COR-L47 (cell line): Measurements from ENCODE around the gene STH.
"Not testable (repeated sequence)": the region's sequence is repeated elsewhere in the genome, so short reads cannot be mapped to it uniquely, and the experiment has no call there.

ENCODE experiments used
- DNase-seq: peaks from one replicate; lab custom pipeline; 2025; lab: John Stamatoyannopoulos, UW

Gene STH

DNA sequence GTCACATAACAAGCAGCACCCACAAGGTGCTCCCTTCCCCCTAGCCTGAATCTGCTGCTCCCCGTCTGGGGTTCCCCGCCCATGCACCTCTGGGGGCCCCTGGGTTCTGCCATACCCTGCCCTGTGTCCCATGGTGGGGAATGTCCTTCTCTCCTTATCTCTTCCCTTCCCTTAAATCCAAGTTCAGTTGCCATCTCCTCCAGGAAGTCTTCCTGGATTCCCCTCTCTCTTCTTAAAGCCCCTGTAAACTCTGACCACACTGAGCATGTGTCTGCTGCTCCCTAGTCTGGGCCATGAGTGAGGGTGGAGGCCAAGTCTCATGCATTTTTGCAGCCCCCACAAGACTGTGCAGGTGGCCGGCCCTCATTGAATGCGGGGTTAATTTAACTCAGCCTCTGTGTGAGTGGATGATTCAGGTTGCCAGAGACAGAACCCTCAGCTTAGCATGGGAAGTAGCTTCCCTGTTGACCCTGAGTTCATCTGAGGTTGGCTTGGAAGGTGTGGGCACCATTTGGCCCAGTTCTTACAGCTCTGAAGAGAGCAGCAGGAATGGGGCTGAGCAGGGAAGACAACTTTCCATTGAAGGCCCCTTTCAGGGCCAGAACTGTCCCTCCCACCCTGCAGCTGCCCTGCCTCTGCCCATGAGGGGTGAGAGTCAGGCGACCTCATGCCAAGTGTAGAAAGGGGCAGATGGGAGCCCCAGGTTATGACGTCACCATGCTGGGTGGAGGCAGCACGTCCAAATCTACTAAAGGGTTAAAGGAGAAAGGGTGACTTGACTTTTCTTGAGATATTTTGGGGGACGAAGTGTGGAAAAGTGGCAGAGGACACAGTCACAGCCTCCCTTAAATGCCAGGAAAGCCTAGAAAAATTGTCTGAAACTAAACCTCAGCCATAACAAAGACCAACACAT is at the start of gene STH:
TSS of gene STH (plus strand) at position 264 of the 913 bp plus-strand sequence. CDS start at position 294, 30 bp downstream.
- no peak for DNase-seq

- DNase-seq, result no peak
Measured at GRCh38 chr17:45949755-45950320, 49.2 kb upstream of the STH start.

GRCh38 chr17:45950888-45951287 is 48.2 kb upstream of the STH start:
- DNase-seq, result no peak

GRCh38 chr17:45951403-45951802 is 47.6 kb upstream of the STH start:
- DNase-seq, result no peak

DNA sequence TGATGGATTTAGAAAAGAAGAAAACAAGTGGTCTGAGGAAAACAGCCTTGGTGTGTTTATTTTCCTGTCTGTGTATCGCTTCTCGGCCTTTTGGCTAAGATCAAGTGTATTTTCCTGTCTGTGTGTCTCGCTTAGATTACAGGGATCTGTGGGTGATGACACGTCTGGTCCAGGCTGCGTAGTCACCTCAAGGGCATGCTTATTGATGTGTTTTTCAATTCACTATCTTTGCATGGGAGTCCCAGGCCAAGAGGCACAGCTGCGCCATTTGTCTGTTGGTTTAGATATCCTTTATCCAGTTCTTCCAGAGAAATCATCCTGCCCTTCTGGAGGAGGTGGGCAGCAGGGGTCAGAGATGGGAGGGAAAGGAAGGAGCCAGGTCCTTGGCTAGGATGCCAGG is 47.1 kb upstream of the STH start:
- DNase-seq, result no peak

GRCh38 chr17:45952814-45953320 is 46.2 kb upstream of the STH start:
- no peak for DNase-seq

DNA sequence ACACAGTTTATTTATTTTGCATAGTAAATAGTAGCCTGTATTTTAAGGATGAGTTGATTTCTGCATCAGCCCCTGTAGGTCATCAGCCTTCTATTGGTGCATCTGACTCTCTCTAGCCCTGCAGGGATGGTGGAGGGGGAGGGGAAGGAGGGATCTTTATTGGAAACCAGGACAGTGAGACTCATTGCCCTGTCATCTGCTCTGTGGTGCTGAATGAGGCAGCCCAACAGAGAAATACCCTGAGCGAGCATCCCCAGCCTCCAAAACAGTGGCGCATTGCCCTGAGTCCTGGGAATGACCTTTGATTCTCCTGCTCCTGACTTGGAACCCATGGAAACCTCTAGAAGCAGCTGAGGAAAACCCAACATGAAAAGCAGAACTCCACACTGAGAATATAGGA is 45.5 kb upstream of the STH start:
- no peak for DNase-seq

- no peak for DNase-seq
Measured at GRCh38 chr17:45954914-45955313, 44.1 kb upstream of the STH start.

- DNase-seq, result no peak
Measured at GRCh38 chr17:45955326-45955725, 43.7 kb upstream of the STH start.

DNA sequence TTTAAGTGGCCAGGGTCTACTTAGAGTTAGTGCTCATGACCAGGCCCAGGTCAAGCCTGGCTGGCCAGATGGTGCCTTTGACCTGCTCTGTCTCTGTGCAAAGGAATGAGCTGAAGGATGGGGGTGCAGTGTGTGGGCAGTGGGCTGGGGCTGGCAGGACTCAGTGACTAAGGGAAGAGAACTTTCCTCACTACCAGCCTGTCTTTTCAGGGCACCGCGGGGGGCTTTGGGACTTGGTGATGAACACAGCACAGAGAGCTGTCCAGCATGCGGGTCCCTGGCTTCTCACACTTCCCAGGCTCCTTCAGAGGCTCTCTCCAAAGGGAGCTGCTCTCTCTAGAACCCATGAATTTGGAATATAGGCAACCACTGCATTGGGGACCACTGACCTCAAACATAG is 43.0 kb upstream of the STH start:
- DNase-seq, result no peak

- not testable (repeated sequence) for DNase-seq
Measured at GRCh38 chr17:45956746-45957145, 42.3 kb upstream of the STH start.

GRCh38 chr17:45958307-45958706 is 40.7 kb upstream of the STH start:
- no peak for DNase-seq

DNA sequence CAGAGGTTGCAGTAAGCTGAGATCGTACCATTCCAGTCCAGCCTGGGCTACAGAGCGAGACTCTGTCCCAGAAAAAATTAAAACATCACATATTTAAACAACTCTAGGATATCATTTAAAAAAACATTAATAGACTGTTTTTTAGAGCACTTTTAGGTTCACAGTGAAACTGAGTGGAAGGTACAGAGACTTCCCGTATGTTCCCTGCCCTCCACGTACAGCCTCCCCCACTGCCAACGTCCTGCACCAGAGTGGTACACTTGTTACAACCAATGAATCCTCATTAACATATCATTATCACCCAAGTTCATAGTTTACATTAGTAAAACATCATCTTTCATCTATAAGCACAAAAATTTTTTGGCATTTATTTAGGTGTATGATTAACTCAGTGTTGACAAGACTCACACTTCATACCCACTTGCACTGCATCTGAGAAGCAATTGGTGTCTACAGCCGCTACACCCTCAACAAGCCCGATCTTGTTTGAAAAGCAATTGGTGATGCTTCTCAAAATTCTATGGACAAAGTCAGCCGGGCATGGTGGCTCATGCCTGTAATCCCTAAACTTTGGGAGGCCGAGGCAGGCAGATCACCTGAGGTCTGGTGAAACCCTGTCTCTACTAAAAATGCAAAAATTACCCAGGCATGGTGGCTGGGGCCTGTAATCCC is 39.9 kb upstream of the STH start:
- DNase-seq, result no peak

DNA sequence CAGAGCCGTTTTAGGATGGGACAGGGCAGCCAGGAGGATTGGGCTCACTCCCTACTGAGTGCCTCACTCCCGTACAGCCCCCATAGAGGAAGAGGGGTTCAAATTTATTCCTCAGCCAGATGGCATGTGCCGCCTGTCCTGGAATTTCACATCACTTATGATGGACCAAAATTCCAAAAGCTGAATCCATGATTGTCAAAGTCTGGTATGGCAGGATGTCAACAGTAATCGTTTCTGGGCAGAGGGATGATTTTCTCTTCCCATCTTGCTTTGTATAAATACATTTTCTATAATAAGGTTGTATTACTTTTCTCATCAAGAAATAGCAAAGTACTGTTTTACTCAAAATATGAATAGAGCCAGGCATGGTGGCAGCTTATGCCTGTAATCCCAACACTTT is 38.7 kb upstream of the STH start:
- no peak for DNase-seq

- no peak for DNase-seq
Measured at GRCh38 chr17:45961206-45961605, 37.8 kb upstream of the STH start.

GRCh38 chr17:45962221-45962972 is 36.7 kb upstream of the STH start:
- no peak for DNase-seq

DNA sequence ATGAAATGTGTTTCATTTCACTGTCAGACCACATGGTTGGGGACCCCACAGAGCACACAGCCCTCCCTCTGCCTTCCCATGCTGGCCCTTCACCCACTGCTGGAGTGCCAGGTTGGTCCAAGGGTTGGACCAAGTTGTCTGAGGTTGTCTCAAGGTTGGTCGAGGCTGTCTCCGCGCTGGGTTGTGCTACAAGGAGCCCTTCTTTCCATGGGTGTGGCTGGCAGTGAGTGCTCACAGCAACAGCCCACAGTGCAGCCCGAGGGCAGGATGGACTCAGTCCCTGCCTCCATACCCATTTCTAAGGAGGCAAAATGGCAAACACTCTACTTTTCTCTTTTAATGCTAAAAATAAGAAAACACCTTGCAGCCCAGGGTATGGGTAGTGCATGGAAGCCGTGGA is 35.8 kb upstream of the STH start:
- no peak for DNase-seq

DNA sequence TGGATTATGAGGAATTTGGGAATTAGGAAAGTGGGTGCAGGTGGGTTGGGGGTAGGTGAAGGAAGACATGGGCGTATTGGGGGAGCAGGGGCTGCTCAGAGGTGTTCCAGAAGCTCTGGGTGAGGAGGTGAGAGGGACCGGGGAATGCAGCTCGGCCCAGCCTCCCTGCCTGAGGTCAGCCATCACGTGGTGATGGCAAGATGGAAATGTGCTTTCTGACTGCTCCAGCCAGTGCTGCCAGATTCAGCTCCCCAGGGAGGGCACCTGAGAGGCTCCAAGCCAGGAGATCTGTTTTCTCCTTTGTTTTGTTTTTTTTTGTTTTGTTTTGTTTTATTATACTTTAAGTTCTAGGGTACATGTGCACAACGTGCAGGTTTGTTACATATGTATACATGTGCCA is 35.2 kb upstream of the STH start:
- no peak for DNase-seq

GRCh38 chr17:45964634-45965033 is 34.4 kb upstream of the STH start:
- no peak for DNase-seq

DNA sequence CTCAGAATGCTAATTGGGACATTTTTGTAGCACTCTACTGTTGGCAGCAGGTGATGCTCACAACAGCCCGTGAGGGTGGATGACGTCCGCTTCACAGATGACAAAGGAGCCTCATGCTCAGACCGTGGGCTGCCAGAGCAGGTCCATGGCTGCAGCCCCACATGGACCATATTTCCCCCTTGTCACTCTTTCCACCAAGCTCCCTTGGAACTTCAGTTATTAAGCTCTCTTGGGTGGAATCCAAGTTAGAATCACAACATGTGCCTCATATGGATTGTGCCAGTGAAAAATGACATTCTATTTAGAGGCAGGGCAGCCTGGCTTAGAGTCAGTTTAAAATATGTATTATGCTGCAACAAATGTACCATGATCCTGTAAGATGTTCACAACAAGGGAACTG is 33.2 kb upstream of the STH start:
- no peak for DNase-seq

DNA sequence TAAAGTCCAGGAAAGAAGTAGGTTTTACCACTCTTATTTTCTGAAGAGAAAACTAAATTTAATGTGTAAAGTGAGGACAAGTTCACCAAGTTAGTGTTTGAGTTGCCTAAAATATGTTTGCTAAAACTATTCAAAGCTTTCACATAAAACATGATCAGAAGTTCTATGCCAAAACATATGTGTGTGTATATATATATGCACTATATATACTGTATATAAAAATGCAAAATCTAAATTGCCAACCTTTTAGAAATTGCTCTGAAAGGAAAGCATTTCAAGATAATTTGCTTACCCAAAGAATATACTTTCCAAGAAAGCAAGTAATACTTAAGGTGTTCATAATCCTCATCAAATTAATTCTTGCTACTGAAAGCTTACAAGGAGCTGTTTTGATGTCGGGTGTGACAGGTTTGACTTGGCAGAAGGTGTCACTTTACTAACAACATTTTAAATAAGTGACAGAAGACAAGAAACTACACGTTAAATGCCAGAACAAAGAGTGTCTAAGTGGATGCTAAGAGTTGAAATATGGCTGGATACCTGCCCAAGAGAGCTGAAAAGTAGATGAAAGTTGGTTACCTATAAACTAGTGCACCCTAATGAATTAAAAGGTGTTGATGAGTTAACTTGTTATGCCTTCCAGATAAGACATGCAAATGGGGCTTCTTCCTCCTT is 32.3 kb upstream of the STH start:
- DNase-seq, result no peak

GRCh38 chr17:45967378-45967777 is 31.7 kb upstream of the STH start:
- no peak for DNase-seq
